DMS153 treated with DMSO at 0.1 percent for 48 hours (cell line): Measurements from ENCODE around the gene PDK2.
"Not testable (repeated sequence)": the region's sequence is repeated elsewhere in the genome, so short reads cannot be mapped to it uniquely, and the experiment has no call there.

ENCODE experiments used
- DNase-seq: peaks from one replicate; lab custom pipeline; 2025; ENCODE audit not compliant: unreplicated experiment; lab: John Stamatoyannopoulos, UW

Gene PDK2

GRCh38 chr17:50058296-50058953, 36.7 kb upstream of the PDK2 start:
- no peak for DNase-seq

DNA sequence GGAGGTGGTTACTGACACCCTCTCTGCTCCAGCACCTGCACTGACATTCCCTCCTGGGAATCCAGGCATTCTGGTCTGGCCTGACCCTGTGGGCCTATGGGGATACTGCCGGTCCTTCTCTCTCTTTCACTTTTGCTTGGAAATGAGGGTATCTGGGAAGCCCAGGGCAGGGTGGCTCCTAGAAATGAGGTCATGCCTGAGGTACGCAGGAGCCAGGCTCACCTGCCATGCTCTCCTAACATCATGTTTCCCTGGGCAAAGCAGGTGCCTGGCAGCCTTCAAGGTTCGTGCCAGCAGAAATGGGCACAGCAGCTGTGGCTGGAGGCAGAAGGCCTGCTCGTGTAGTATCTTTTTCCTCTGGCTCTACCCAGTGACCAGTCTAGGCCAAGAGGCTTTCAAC, 35.9 kb upstream of the PDK2 start:
- no peak for DNase-seq

GRCh38 chr17:50059759-50060273, 35.3 kb upstream of the PDK2 start:
- no peak for DNase-seq

DNA sequence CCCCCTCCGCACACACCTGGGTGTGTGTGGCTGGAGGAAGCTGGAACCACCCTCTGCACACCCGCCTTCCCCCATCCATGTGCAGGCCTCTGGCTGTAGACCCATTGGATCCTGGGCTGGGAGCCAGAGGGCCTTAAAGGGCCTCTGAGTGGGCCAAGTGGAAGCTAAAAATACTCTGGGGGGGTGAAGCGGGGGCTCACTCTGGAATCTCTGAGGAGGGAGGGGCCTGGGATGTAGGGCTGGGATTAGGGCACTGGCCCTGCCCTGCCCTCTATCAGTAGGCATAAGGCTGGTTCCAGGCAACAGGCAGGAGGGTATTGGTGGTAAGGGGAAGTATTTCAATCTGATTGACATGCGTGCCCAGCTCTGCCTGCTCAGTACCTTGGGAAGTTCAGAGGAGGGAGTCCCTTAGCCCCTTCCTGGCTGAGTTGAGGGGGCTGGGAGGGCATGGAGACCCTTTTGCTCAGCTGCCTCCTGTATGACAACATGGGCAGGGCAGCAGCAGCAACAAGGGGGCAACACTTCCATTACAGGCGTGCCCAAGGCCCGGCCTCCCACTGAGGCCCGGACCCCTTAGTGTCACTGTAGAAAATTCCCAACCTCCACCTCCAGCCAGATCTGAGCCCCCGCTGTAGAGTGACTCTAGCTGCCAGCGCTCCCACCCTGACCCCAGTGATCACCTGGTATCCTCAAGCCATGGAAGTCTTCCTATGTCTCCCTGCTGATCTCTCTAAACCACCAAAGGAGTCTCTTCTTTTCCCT, 34.0 kb upstream of the PDK2 start:
- no peak for DNase-seq

- not testable (repeated sequence) for DNase-seq
Measured at GRCh38 chr17:50061713-50062045, 33.5 kb upstream of the PDK2 start.

DNA sequence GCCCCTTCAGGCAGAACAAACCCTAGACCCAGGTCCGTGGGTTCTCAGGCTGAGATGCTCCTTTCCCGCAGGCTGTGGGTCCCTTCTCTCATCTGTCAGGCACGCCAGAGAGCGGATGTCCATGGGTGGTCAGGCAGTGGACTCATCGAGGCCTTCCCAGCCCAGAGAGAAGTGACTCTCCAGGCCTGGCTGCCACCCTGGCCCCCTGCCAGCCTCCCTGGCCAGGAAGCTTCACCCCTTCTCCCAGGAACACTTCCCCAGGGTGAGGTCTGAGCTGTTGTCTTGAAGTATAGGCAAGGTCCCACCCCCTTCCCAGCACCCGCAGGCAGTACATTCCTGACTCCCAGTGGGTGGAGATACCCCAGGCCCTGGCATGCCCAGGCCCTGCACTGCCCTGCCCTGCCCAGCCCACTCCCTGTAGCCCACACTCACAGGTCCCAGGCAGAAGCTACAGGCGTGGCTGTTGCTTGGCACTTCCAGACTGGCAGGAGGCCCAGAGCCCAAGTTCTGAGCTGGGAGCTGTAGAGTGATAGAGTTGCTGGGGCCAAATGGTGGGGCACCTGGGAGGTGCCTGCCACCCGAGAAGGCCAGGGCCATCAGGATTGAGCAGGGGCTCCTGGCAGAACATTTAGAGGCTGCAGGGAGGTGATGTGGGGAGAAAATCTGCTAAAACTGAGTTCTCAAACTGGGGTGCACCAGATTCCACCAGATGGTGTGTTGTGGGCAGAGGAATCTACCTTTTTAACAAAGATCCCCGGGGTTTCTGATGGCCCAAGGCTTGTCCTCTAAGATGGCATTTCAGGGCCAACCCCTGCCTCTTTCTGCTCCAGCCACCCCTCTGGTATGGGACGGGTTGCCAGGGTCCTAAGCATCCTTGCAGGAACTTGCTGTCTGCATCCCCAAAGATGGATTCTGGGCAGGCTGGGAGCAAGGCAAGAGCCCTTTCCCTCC, 32.6 kb upstream of the PDK2 start:
- DNase-seq: peak; percentile 30

DNA sequence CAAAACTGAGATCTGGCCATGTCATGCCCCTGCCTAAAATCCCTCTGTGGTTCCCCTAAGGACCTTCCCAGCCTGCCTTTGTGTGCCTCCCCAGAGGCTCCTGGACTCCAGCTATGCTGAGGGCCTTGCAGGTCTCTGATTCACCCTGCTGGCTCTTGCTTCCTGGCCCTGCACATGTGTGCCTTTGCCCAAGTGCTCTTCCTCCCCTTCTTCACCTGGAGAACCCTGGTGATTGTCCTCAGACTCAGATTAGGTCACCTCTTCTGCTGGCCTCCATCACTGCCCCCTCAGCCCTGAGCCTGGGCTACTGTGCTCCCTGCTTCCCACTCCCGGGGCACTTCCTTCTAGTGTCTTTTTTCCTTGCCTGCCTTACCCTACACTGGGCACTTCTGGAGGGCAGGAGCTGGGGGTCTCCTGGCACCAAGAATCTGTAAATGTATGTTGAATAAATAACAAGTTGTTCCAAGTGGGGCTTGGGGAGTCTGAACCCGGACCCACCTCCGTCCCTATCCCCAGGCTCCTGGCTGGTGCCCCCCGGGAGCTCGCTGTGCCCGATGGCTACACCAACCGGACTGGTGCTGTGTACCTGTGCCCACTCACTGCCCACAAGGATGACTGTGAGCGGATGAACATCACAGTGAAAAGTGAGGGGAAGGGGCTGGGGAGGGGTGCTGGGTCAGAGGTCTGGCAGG, 31.4 kb upstream of the PDK2 start:
- no peak for DNase-seq

DNA sequence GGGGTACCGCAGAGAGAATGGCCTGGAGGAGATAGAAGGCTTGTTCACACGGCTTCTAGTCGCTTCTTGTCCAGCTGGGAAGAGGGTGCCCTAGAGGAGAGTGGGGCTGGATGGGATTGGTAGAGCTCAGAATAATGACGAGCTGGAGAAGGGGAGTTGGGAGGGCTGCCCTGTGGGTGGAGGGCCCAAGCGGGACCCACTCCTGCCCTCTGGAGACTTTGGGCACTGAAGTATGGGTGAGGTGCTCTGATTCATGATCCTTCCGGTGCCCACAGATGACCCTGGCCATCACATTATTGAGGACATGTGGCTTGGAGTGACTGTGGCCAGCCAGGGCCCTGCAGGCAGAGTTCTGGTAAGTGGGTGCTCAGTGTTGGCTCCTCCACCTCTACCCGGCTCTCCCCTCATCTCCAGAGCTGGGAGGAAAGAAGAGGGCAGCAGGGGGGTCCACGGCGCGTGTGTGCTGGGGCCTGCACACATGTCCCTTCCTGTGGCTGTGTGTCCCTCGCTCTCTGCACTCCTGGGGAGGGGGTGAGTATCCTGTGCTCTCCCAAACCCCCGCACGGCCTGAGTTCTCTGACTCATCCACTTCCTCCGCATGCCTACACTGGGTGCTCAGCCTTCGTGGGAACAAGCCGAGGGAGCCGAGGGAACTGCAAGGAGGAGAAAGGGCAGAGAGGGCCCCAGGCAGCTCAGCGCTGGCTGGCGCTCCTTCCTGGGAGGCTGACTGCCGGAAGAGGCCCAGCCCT, 30.7 kb upstream of the PDK2 start:
- no peak for DNase-seq

DNA sequence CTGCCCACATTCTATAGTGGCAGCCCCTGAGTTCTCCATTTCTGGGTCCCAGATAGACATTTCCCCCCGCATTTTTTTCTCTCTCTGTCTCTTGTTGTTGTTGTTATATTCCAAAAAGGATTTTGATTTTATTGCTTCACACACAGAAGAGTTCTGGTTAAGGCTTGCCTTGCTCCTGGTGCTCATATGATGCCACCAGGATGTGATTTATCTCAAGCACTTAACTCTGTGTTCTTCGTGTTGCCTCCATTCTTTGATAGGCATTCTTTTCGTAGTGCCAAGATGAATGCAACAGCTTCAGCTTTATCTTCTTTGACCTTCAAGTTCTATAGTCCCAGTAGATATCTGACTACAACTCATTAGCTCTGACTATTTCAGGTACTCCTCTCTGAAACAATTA, 30.1 kb upstream of the PDK2 start:
- no peak for DNase-seq

GRCh38 chr17:50066995-50067394, 28.2 kb upstream of the PDK2 start:
- DNase-seq: no peak

GRCh38 chr17:50067996-50068395, 27.2 kb upstream of the PDK2 start:
- no peak for DNase-seq

DNA sequence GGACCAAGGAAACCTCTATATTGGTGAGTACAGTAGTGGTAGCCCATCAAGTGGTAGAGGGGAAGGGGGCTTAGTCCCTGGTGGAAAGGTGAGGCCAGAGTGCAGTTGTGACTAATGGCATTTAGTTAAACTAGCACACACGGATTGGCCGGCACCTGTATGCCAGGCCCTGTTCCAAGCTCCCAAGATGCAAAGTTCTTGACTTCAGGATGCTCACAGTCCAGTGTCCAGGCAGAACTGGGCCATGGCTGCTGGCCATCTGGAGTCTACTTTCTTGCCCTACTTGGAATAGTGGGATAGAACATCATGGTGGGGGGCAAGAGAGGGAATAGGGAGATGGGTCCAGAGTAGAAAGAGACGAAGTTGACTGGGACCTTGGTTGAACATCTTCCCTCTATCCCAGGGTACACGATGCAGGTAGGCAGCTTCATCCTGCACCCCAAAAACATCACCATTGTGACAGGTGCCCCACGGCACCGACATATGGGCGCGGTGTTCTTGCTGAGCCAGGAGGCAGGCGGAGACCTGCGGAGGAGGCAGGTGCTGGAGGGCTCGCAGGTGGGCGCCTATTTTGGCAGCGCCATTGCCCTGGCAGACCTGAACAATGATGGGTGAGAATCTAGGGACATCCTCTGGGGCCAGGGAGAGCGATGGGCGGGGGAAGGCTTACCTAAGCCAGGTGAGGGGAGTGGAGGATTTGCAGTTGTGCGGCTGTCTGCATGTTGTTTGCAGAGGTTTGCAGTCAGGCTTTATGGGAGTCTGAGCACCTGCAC, 24.1 kb upstream of the PDK2 start:
- DNase-seq: no peak

DNA sequence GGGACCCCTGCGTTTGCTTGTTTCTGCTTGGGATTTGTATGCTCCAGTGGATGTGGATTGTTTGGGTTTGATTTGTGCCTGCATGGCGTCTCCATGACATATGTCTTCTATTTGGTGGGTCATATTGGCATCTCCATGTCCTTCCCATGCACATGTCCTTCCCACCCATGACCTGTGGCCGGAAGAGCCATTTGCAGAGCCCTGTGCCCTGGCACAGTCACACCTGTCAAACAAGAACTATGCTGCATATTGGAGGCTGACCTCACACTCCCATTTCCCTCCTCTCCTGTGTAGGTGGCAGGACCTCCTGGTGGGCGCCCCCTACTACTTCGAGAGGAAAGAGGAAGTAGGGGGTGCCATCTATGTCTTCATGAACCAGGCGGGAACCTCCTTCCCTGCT, 23.5 kb upstream of the PDK2 start:
- DNase-seq: no peak

DNA sequence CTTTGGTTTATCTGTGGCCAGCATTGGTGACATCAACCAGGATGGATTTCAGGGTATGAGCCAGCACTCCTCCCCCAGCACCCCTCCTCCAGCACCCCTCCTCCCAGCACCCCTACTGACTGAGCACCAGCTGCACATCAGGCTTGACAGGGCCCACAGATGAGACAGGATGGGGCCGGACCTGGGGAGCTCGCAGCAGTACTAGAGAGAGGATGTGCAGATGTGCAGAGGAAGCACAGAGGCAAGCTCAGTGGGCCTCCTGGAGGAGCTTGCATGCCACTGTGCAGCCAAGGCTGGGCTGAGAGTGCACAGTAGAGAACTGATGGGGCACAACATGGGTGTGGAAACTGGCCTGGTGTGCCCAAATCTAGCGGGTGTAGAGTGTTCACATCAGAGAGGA, 23.0 kb upstream of the PDK2 start:
- DNase-seq: no peak

- no peak for DNase-seq
Measured at GRCh38 chr17:50072925-50073324, 22.2 kb upstream of the PDK2 start.

- DNase-seq: no peak
Measured at GRCh38 chr17:50074227-50074626, 20.9 kb upstream of the PDK2 start.

DNA sequence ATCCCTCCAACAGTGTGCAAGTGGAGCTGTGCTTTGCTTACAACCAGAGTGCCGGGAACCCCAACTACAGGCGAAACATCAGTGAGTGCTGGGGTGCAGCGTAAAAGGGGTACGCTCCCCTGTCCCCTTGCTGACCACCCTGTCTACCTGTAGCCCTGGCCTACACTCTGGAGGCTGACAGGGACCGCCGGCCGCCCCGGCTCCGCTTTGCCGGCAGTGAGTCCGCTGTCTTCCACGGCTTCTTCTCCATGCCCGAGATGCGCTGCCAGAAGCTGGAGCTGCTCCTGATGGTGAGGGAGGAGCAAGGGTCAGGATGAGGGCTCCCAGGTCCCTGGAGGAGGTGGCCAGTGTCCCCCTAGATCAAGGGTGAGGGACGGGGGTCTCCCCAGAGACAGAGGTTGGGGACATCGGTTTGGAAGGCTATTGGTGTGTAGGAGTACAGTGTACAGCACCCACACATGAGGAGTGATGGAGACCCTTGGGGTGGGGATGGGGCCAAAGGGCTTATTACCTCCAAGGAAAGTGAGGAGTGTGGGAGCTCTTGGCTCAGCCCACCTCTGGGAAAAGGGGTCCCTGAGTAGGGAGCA, 19.6 kb upstream of the PDK2 start:
- no peak for DNase-seq

GRCh38 chr17:50076221-50076590, 18.9 kb upstream of the PDK2 start:
- no peak for DNase-seq

DNA sequence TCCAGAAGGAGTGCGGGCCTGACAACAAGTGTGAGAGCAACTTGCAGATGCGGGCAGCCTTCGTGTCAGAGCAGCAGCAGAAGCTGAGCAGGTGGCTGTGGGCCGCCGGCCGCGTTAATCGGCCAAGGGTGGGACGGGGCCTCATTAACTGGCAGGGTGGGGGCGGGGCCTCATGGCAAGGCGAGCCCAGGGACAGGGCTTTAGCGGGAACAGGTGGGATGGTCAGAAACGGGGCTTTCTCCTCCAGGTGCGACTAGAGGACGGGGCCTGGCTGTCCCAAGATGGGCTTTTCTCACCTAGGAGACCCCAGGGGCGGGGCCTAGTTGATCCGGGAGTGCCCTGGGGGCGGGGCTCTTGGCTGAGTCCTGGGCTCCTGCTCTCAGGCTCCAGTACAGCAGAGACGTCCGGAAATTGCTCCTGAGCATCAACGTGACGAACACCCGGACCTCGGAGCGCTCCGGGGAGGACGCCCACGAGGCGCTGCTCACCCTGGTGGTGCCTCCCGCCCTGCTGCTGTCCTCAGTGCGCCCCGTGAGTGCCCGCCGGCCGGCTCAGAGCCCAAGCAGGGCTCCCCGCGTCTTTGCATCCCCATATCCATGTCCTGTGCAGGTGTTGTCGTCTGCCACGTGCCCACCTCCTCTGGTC, 18.4 kb upstream of the PDK2 start:
- no peak for DNase-seq
